RCC 7860 (cell line): Measurements from ENCODE around the gene RPS6KB2.

Experiments
- DNase-seq: peaks from one replicate; pipeline ENCODE4 v3.0.0-alpha.2; 2015; ENCODE audit warnings: low spot score
- FAIRE-seq: peaks from 2 replicates; lab custom pipeline; 2012; peaks lifted over from hg19 to GRCh38; lab: Jason Lieb, UNC

RPS6KB2 gene

DNA sequence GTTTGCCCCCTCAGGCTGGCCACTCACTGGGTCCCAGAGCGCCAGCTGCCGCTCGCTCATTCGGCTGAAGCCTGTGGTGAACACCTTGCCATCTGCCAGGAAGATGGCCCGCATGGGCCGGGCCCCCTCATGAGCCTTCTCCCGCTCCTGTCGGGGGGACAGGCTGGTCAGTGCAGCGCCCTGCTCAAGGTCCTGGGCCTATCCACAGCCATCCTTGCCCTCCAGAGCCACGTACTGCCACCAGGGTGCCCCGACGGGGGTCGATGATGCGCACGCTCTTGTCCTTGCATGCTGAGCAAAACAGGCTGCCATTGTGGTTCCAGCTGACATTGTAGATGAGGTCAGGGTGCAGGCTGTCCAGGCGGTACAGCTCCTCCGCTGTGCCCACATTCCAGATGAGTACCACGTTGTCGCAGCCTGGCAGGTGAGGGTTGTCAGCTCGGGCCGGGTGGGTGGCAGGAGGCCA, 12.8 kb downstream of the RPS6KB2 start:
- DNase-seq (no peak), FAIRE-seq (no peak)

DNA sequence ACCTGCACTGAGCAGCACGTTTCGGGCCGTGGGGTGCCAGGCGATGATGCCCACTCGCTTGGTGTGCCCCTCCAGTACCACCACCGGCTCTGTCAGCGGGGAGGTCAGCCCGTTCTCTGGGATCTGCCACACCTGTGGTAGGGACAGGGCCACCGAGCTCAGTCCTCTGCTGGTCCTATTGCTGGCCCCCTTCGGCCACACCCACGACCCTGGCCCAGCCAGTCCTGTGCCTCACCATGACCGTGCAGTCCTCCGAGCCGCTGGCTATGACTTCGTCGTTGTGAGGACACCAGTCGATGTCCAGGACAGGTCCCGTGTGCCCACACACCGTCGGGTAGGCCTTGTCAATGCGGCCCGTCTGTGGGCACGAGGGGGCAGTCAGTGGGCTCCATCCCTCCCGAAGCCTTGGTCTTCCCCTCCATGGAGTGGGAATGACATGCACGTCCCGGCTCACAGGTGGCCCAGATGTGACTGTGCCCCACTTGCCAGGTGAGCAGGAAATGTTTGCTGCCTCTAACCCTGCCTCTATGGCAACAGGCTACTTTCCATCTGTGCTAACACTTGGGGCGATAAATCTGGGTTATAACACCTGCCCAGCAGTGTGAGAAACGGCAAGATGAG, 13.5 kb downstream of the RPS6KB2 start:
- FAIRE-seq (no peak), DNase-seq (no peak)

DNA sequence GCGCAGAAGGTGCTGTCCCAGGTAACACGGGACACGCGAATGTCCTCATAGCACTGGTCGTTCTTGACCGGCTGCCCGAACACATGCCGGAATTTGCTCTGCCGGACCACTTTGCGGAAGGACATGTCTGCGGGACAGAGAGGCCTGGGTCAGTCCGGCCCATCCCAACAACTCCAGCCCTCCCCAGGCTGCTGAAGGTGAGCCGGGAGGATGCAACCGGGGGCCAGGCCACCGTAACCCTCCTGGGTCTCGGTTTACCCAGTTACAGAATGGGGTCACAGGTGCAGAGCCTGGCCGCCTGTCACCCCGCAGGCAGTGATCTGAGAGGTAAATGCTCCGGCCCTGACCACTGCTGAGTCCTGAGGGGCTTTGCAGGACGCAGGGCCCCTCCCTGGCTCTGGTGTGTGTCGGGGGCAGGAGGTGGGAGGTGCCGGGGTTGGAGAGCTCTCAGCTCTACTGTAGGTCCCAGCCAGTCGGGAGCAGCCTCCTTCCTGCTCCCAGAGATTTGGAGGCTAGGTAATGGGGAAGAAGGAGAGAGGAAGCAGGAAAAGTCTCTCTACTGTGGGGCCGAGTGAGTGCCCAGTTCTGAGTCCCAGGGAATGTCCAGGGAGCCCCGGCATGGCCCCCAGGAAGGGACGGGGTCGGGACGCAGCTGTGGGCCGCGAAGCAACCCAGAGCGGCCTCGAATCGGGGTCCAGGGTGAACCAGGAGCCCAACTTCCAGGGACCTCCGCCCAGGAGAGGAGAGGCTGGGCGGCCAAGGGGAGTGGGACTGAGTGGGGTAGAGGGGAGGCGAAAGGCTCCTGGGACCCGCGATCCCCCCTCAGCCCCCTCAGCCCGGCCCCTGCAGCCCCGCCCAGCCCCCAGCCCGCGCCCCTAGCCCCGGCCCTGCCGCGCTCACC, 14.5 kb downstream of the RPS6KB2 start:
- FAIRE-seq (no peak), DNase-seq (no peak)

DNA sequence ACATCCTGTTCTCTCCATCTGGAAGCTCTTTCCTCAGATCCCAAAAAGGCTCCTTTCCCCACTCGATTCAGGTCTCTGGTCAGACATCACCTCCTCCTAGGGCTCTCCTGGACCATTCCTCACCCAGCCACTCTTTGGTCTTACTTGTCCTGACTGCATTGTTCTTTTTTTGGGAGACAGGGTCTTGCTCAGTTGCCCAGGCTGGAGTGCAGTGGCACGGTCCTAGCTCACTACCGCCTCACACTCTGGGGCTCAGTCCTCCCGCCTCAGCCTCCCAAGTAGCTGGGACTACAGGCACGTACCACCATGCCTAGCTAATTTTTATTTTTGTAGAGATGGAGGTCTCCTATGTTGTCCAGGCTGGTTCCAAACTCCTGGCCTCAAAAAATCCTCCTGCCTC, 17.2 kb downstream of the RPS6KB2 start:
- DNase-seq (no peak), FAIRE-seq (no peak)

DNA sequence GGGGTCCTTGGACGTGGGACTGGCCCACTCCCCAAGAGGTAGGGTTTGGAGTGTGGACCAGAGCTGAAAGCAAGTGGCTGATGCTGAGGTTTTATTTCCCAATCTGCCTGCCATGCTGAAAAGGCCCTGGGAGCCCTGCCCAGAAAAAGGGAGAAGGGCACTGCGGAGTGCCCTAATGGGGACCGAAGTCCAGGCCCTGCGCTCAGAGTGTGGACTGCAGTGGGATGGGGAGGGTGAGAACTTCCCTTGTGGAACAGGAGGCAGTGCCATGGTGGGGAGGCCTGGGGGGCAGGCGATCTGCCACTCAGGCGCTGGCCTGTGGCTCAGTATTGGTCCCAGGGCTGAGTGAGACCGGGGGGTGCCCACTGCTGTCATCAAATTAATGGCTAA, 19.9 kb downstream of the RPS6KB2 start:
- no peak for DNase-seq
- FAIRE-seq = no peak

DNA sequence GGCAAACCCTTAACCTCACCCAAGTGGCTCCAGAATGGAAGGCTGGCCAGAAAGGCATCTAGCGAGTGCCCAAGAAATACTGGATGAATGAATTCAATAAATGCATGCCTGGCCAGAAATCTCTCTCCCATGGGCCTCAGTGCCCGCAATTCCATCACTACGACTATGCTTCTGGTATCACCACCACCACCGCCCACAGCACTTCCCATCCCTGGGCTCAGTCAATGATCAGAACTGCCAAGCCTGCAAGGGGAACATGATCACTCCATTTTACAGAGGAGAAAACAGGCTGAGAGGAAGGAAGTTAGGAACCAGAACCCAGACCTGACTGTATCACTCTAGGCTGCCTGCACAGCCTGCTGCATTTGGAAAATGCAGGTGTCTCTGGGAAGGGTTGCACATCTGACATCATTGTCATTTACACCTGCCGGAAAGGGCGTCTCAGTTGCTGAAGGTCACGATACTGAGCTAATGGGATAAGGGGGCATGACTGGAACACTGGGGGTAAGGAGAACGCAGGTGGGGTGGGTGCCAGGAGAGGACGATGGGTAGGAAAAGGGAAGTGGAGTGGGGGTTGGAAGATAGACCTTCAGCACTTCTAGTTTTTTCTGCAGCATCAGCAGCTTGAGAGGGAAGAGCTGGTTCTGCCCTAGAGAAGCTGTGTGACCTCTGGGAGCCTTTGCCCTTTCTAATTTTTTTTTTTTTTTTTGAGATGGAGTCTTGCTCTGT, 21.0 kb downstream of the RPS6KB2 start:
- FAIRE-seq (no peak), DNase-seq (no peak)

DNA sequence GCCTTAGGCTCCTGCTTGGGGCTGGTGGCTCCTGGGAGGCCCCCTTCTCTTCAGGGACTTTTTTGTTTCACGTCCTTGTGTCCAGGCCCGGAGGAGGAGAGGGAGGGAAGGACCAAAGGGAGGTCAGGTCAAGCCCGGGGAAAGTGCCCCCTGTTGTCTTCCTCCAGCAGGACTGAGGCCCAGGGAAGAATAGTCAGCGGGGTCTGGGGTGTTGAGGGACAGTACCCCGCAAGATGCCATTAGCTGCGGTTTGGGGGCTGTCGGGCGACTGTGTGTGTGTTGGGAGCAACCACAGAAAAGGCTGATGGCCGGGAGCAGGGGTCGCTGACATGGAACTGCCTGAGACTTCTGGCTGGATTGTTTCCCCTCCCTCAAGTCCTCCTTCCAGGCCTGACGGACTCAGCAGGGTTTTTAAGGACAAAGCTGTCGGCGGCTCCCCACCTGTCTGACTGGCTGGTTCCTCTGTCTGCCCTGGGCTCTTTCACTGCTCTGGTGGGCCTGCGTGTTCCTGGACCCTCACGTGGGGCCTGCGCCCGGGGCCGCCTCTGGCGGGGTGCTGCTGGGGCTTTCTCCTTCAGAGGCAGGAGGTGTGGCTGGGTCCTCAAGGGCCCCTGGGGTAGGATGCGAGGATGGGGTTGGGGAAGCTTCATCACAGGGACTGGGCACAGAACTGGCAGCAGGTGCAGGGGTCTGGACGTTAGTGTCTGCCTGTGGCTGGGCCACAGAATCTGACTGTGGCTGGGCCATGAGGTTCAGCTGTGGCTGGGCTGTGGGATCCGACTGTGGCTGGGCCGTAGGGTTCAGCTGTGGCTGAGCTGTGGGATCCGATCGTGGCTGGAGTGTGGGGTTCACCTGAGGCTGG, 22.7 kb downstream of the RPS6KB2 start:
- no peak for FAIRE-seq
- no peak for DNase-seq

DNA sequence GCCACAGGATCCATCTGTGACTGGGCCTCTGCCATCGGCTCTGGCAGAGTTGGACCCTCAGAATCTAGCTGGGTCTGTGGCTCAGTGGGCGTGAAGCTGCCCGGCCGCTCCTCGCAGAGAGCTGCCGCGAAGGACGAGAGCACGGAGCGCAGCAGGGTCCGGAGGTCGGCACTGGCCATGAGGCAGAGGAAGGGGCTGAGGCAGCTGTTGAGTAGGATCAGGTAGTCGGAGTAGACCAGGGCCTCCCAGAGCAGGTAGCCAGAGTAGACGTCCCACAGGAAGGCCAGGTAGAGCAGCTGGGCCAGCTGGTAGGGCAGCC, 23.3 kb downstream of the RPS6KB2 start:
- DNase-seq (no peak), FAIRE-seq (no peak)

DNA sequence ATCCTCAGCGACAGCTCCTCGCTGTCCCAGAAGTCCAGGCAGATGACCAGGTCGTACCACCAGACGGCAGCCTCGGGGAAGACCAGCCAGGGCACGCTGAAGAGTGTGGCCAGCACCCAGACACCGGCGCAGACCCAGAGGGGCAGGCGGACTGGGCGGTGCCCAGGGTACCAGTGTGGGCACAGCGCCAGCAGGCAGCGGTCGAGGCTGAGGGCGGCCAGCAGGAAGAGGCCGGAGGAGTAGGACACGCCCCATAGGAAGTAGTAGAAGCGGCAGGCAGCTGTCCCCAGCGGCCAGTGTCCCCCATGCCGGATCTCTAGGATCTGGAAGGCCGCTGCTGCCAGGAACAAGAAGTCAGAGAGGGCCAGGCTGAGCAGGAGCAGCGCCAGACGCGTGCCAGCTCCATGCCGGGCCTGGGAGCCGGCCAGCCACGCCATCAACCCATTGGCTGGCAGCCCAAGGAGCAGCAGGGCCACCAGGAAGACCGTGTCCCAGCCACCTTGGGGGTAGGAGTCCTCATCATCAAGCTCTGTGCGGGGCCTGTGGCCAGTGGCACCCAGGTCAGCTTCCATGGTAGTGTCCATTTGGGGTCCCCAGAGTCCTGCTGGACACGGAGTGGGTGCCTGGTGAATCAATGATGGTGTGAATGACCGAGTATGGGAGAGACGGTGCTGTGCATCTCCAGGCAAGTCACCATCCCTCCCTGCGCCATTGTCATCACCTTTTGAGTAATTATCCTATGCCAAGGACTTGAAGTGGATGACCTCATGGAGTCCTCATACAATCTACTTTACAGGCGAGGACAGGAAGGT, 24.1 kb downstream of the RPS6KB2 start, which contains the start of gene GPR152:
TSS of gene GPR152 (minus strand) at position 589 of the 812 bp plus-strand sequence. CDS start at position 584, 5 bp downstream.
- DNase-seq = no peak

DNA sequence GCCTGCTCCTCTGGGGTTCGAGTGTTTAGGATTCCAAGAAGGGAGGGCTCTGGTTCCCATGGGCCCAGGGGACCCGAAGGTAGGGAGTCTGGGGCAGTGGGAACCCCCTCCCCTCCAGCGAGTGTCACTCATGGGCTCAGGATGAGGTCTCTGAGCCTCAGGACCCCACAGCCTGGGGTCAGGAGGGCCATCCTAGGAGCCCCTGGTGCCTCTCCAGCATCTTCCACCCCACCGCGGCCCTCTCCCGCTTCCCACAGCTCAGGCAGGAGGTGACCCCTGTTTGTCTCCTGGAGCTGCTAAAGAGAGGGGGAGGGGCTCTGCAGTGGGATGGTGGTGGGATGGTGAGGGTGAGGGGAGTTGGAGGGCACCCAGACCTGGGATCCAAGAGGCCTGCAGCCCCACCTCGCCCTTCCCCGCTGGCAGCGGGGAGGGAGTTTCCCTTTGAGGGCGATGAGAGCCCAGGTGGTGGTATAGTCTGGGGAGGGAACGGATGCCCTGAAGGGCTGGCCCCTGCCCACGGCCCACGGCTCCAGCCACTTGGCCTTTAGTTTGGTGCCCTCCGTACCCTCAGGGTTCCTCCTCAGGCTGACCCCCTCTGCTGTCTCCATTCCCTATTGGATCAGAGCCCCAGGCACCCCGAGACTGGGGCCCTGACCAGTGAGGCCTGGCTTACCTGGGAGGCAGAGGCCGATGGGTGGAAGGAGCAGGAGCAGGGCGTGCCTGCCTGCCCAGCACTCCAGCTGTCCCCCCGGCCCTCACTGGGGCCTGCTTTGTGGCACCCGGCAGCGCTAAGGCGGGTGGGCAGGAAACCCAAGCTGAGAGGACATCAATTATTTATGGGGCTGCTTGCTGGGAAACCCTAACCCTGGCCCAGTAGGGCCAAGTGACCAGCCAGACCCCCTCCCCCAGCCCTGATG, 25.8 kb downstream of the RPS6KB2 start:
- DNase-seq = no peak
- no peak for FAIRE-seq

More for the DNA sequence above, 24.1 kb downstream of the RPS6KB2 start, which contains the start of gene GPR152:
- FAIRE-seq = no peak

DNA sequence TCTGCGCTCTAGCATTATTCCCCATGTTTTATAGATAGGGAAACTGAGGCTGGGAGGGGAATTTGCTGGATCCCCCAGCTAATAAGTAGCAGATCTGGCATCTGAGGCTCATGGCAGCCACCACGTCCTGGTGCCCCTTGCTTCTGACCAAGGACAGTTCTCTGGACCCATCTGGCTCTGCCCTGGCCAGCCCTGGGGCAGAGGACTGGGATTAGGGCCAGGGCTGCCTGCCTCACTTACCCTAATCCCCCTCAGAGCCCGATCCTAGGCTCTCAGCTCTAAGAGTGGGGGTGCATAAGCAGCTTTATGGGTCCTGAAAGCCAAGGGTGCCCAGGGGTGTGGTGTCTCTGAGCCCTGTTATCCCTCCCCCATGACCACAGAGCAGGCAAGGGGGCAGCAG, 26.8 kb downstream of the RPS6KB2 start, which contains the start of gene CABP4:
TSS of gene CABP4 (plus strand) at position 301 of the 400 bp plus-strand sequence. CDS start at position 371, 70 bp downstream.
- no peak for FAIRE-seq
- DNase-seq = no peak

DNA sequence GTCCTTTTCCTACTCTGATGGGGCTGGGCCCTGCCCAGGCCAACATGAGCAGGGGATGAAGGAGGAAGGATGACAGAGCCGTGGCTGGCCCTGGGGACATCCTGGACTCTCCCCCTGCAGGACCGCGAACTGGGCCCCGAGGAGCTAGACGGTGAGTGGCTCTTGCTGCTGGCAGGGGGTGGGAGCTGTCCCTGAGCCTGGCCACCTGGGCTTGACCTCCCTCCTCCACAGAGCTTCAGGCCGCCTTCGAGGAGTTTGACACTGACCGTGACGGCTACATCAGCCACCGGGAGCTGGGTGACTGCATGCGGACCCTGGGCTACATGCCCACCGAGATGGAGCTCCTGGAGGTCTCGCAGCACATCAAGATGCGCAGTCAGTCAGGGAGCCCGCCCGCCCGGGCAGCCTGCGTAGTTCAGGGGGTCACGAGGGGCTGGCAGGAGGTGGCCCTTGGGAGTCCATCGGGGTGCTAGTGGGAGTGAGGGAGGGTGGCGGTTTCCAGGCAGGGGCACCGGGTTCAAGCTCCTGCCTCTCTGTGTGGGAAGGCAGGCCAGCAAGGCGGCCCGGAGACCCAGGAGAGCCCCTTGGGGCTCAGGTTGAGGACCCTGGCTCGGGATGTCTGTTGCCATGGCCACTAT, 27.9 kb downstream of the RPS6KB2 start:
- FAIRE-seq (no peak), DNase-seq (no peak)

DNA sequence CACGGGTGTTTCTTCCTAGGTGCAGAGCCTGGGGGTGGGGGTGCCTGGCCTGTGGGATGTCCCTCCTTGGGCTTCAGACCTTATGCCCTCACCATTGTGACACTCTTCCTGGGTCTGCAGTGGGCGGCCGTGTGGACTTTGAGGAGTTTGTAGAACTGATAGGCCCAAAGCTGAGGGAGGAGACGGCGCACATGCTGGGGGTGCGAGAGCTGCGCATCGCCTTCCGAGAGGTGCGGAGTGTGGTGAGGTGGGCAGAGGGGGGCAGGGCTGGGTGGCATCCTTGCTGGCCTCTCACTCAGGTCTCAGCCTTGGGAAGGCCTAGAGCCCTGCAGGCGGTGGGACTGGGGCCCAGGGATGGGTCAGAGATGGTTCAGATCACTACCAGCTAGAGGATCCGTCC, 29.2 kb downstream of the RPS6KB2 start:
- no peak for FAIRE-seq
- no peak for DNase-seq

DNA sequence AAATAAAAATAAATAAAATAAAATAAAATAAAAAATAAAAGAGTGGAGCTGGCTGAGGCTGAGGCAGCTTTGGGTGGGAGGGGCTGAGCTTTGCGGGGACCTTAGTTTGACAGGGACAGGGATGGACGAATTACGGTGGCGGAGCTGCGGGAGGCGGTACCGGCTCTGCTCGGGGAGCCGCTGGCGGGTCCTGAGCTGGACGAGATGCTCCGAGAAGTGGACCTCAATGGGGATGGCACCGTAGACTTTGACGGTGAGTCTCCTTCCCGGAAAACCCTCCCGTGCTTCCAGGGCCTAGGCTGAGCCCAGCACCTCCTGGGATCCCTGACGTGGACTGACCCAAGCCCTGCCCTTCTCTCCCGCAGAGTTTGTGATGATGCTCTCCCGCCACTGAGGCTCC, 30.0 kb downstream of the RPS6KB2 start:
- DNase-seq (no peak), FAIRE-seq (no peak)

DNA sequence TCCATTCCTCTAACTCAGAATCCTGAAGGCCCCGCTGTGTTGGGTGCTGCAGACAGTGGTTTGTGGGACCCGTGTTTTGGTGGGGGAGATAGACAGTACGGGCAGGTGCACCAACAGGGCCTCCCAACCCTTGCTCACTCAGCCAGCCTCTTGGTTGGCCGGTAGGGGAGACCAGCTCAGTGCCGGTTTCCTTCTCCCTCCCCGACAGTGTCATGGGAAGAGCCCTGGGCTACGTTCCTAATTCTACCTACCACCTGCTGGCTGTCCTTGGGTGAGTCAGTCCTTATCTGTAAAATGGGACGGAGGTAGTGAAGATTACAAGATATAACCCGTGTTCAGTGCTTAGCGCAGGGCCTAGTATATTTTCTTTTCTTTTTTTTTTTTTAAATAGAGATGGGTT, 34.9 kb downstream of the RPS6KB2 start:
- DNase-seq (no peak), FAIRE-seq (no peak)

DNA sequence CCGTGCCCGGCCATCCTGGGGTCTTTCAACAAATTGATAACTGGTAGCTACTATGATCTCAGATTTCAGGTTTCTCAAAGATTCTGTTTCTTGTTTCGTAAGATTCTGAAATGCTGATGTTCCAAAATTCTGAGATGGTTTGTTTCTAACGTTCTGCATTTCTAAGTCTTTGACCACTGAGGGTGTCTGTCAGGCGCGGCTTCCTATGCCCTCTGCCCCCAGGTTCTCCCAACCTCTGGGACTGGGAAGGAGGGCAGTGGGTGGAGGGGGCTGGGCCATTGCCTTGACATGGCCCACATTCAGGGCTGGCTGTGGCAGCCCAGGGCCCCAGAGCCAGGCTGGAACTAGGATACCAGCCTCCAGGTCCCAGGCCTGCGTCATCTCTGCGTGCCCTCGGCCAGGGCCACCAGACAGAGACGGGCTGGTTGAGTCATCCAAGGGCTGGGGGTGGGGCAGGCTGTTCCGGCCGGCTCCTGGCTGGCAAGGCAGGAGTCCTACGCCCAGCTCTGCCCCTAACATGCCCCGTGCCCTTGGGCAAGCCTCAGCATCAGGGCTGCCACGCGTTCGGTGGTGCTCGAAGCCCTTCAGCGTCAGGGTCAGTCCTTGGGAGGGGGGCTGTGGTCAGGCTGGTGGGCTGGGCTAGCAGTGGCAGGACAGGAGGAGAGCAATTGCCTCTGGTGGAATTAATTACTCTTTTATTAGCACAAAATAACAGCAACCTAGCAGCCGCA, 35.6 kb downstream of the RPS6KB2 start:
- no peak for FAIRE-seq
- peak; percentile 75 for DNase-seq

DNA sequence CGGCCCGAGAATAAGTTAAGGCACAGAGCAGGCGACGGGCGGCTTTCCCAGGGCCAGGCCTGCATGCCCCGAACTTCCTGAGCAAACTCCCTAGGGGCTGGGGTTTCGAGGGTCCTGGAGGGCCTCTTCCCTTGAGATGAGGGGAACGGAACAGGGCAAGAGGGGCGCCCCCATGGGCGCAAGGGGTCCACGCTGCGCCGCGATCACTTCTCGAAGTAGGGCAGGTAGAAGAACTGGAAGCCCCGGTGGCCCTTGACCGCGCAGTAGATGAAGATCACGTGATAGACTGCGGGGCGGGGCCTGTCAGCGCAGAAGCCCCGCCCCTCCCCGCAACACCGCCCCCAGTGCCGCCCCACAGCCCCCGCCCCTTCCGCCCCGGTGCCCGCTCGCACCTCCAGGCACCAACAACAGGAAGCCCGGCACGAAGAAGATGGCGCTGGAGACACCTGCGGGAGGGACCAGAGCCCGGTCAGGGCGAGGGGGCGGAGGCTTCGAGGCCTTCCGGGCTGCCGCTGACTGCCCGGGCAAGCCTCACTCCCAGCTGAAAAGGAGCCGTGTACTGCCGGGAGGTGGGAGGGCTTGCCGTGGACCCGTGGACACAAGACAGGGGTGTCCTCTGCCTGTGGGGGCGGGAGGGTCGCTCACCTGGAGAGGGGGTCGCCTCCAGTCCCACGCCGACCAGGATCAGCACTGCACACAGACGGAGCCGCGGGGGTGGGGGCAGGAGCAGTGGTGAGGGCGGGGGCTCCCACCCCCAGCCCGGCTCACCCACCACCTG, 36.3 kb downstream of the RPS6KB2 start:
- FAIRE-seq (no peak), DNase-seq (peak; percentile 78)
